GM23248 (cell line): ENCODE results near the gene CAMK4.

Experiments used
- EZH2 ChIP-seq: fragments of 200-600 bp; sonication (generic); IDR thresholded peaks from 2 replicates; pipeline ENCODE4 v1.6.1; 2018; ENCODE audit warnings: antibody characterized with exemption, mild to moderate bottlenecking; ENCODE audit not compliant: insufficient read depth, poor library complexity, severe bottlenecking
- EZH2phosphoT487 ChIP-seq: fragments of 200-600 bp; sonication (generic); IDR thresholded peaks from 2 replicates; pipeline ENCODE4 v1.6.1; 2018; ENCODE audit warnings: antibody characterized with exemption, moderate library complexity, mild to moderate bottlenecking, low read depth; ENCODE audit not compliant: insufficient read depth

- TF ChIP-seq EZH2phosphoT487: no peak
- TF ChIP-seq EZH2: no peak
Observed at GRCh38 chr5:111194925-111195324, 29.3 kb upstream of the CAMK4 start.
